Measurements from ENCODE around the gene UBR1.
"Not testable (repeated sequence)": the region's sequence is repeated elsewhere in the genome, so short reads cannot be mapped to it uniquely, and the experiment has no call there.

The UBR1 gene

GRCh38 chr15:42915654-42916315, 190.1 kb downstream of the UBR1 start:
- DNase-seq (ENCODE audit: low read depth in 2 of 2), result no peak

GRCh38 chr15:42914728-42915497, 190.9 kb downstream of the UBR1 start:
- no peak for DNase-seq (ENCODE audit: low read depth in 2 of 2)

- DNase-seq (ENCODE audit: low read depth in 2 of 2), result no peak
Measured at GRCh38 chr15:42911058-42911592, 194.7 kb downstream of the UBR1 start.

GRCh38 chr15:42908538-42908937, 197.3 kb downstream of the UBR1 start:
- no peak for DNase-seq (ENCODE audit: low read depth in 2 of 2)

- DNase-seq (ENCODE audit: low read depth in 2 of 2), result no peak
Measured at GRCh38 chr15:42903388-42904324, 202.2 kb downstream of the UBR1 start.

- not testable (repeated sequence) for DNase-seq (ENCODE audit: low read depth in 2 of 2)
Measured at GRCh38 chr15:42893911-42894310, 211.9 kb downstream of the UBR1 start.

Measured in activated CD4-positive, alpha-beta T cell treated with anti-CD3 and anti-CD28 coated beads for 24 hours (primary cell).